GM12865 (cell line): ENCODE data around the gene SKIC8.
A peak's percentile ranks its signal among the peaks of the same experiment; 100 is the strongest.

Source experiments
- DNase-seq: peaks from one replicate; pipeline ENCODE4 v3.0.0; 2010; ENCODE audit warnings: low read depth
- H3K4me3 ChIP-seq: 2 replicates; pipeline ENCODE4 v1.5.1; 2011; ENCODE audit warnings: mild to moderate bottlenecking, low read depth, low read length, control low read depth
- CTCF ChIP-seq: IDR thresholded peaks from 2 replicates; pipeline ENCODE4 v1.5.1; 2011; ENCODE audit warnings: low read length, control low read depth, low read depth, inconsistent platforms; ENCODE audit not compliant: insufficient read depth; ENCODE audit errors: missing control alignments

The SKIC8 gene

GRCh38 chr15:78307976-78308375 is 8.6 kb upstream of the SKIC8 start:
- no peak for TF ChIP-seq CTCF
- H3K4me3 ChIP-seq = no peak overlapping the region
- no peak for DNase-seq

GRCh38 chr15:78306176-78306774 is 6.9 kb upstream of the SKIC8 start:
- H3K4me3 ChIP-seq = no peak overlapping the region
- DNase-seq = no peak
- TF ChIP-seq CTCF = no peak

GRCh38 chr15:78304216-78305066 is 5.0 kb upstream of the SKIC8 start:
- DNase-seq = no peak

GRCh38 chr15:78302579-78303312 is 3.3 kb upstream of the SKIC8 start:
- no peak for TF ChIP-seq CTCF
- peak; percentile 51 for DNase-seq
- H3K4me3 ChIP-seq = no peak overlapping the region

More at GRCh38 chr15:78304216-78305066, 5.0 kb upstream of the SKIC8 start:
- no peak overlapping the region for H3K4me3 ChIP-seq
- TF ChIP-seq CTCF = no peak

- TF ChIP-seq CTCF = no peak
- DNase-seq = no peak
- no peak overlapping the region for H3K4me3 ChIP-seq
Observed at GRCh38 chr15:78301828-78302227, 2.4 kb upstream of the SKIC8 start.

GRCh38 chr15:78301326-78301725 is 1.9 kb upstream of the SKIC8 start:
- no peak for TF ChIP-seq CTCF
- H3K4me3 ChIP-seq = no peak overlapping the region
- peak; percentile 64 for DNase-seq
